Tibial nerve (tissue), 4 donors: ENCODE data around the gene FAM162A.

Source experiments
- EP300 ChIP-seq, 2 donors: sonication (generic); formaldehyde crosslinking; IDR thresholded peaks; one replicate each; pipeline ENCODE4 v1.6.1; 2017; ENCODE audit warnings: antibody characterized with exemption in 2 of 2, mild to moderate bottlenecking in 1 of 2
- POLR2A ChIP-seq, 2 donors: fragments of 450-650 bp; IDR thresholded peaks; one replicate each; pipeline ENCODE4 v1.6.1; 2017; ENCODE audit warnings: antibody characterized with exemption in 2 of 2, mild to moderate bottlenecking in 2 of 2, moderate library complexity in 2 of 2
- TF ChIP-seq, protein P1 (sequence below), 5 experiments: fragments of 200-600 bp in 3 of 5; fragments of 450-650 bp in 2 of 5; sonication (generic) in 3 of 5; IDR thresholded peaks; one replicate each; pipeline ENCODE4 v1.5.1; 2016 to 2019; ENCODE audit warnings: antibody characterized with exemption in 5 of 5, mild to moderate bottlenecking in 3 of 5, moderate library complexity in 2 of 5

DNA sequence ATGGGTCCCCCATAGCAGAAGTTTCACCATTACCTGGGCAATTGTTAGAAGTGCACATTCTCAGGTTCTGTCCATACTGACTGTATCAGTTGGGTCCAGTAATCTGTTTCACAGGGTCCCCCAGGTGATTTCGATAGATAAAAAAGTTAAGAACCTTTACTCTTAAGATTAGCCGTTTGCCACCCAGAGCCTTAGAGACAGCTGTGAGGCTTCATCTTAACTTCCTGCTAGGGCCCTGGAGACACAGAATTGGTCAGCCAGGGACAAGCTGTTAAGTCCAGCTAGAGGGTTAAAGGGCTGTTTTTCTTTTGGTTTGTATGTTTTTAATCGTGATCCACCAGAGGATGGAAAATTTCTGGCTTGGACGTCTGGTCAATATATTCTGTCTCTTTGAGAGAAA, 6.7 kb downstream of the FAM162A start:
- TF ChIP-seq, protein P1, sequence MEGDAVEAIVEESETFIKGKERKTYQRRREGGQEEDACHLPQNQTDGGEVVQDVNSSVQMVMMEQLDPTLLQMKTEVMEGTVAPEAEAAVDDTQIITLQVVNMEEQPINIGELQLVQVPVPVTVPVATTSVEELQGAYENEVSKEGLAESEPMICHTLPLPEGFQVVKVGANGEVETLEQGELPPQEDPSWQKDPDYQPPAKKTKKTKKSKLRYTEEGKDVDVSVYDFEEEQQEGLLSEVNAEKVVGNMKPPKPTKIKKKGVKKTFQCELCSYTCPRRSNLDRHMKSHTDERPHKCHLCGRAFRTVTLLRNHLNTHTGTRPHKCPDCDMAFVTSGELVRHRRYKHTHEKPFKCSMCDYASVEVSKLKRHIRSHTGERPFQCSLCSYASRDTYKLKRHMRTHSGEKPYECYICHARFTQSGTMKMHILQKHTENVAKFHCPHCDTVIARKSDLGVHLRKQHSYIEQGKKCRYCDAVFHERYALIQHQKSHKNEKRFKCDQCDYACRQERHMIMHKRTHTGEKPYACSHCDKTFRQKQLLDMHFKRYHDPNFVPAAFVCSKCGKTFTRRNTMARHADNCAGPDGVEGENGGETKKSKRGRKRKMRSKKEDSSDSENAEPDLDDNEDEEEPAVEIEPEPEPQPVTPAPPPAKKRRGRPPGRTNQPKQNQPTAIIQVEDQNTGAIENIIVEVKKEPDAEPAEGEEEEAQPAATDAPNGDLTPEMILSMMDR (IDR thresholded peaks at IDR 0.05): no peak
- TF ChIP-seq EP300 (IDR thresholded peaks at IDR 0.05) (no peak), POLR2A (IDR thresholded peaks at IDR 0.05) (no peak)
